ENCODE measurements around the gene TTLL5. TPM values are rescaled to one million over a fixed set of nuclear protein-coding genes. Genes with fewer than 3 reads are reported as not detected.

Gene TTLL5
- total and polyA plus RNA-seq, 10 of the 15 experiments (the other 5 are each of a cell fraction or from before 2014, with no cell fraction given) = 3.2 to 25.9 (median 13.8) TPM

- FAIRE-seq (no peak), ATAC-seq (no peak), DNase-seq (ENCODE audit: low read depth, low spot score) (no peak)
- H3K36me3 ChIP-seq (ENCODE audit: control insufficient read depth in 2 of 2, insufficient read depth in 2 of 2, low read length in 1 of 2) = no peaks in the 10 kb centered on the region; a peak in 1 of 4 replicates
- no peaks in the 10 kb centered on the region for H3K9me3 ChIP-seq (replicated peaks; ENCODE audit: control insufficient read depth, insufficient read depth, low read length)
- in situ Hi-C loops (cut with MboI) (loop anchor here (5.0 kb wide), 1 partner anchor 74 kb away; the partner anchor contains the start of gene TGFB3), intact Hi-C loops (cut with micrococcal nuclease; ENCODE audit: unreplicated experiment) (loop anchor here (10.0 kb wide), 2 partner anchors 193 to 477 kb away; no protein-coding TSS in a partner anchor)
- no peak for TF ChIP-seq SP1 (IDR thresholded peaks at IDR 0.05; ENCODE audit: low read depth, low read length)
- TF ChIP-seq MAX (IDR thresholded peaks at IDR 0.05; ENCODE audit: low read depth, low read length) = no peak
- TF ChIP-seq RELB (IDR thresholded peaks at IDR 0.05; ENCODE audit: low read depth) = no peak
- TF ChIP-seq FOXM1 (IDR thresholded peaks at IDR 0.05; ENCODE audit: low read depth, low read length) = no peak
- no peak for TF ChIP-seq NBN (IDR thresholded peaks at IDR 0.05)
- TF ChIP-seq CBX5 (IDR thresholded peaks at IDR 0.05; ENCODE audit: low read depth) = no peak
- no peak for TF ChIP-seq SRF (IDR thresholded peaks at IDR 0.05; ENCODE audit: low read depth in 2 of 2, low read length in 2 of 2)
- TF ChIP-seq BCL3 (IDR thresholded peaks at IDR 0.05; ENCODE audit: borderline replicate concordance, insufficient read depth, low read depth, low read length, poor library complexity, severe bottlenecking) = no peak
- TF ChIP-seq ZBED1 (IDR thresholded peaks at IDR 0.05; ENCODE audit: borderline replicate concordance) = no peak
- no peak for TF ChIP-seq CHD1 (IDR thresholded peaks at IDR 0.05; ENCODE audit: low read depth, low read length)
- no peak for TF ChIP-seq CBX3 (IDR thresholded peaks at IDR 0.05; ENCODE audit: borderline replicate concordance, low read depth)
- TF ChIP-seq BCLAF1 (IDR thresholded peaks at IDR 0.05) = no peak
- no peak for TF ChIP-seq MEF2B (IDR thresholded peaks at IDR 0.05; ENCODE audit: partially characterized antibody, poor library complexity, severe bottlenecking)
- no peak for TF ChIP-seq TCF3 (IDR thresholded peaks at IDR 0.05; ENCODE audit: borderline replicate concordance, insufficient read depth, low read depth, low read length)
- TF ChIP-seq NFYA (IDR thresholded peaks at IDR 0.05; ENCODE audit: borderline replicate concordance, low read depth, low read length) = no peak
- TF ChIP-seq KAT2A (conservative IDR thresholded peaks at IDR 0.05; ENCODE audit: control insufficient read depth, low read depth, low read length) = no peak
- TF ChIP-seq ESRRA (IDR thresholded peaks at IDR 0.05; ENCODE audit: low read length) = no peak
- no peaks in the 10 kb centered on the region for H3K27me3 ChIP-seq (replicated peaks in 1 of 2; ENCODE audit: control insufficient read depth in 2 of 2, insufficient read depth in 2 of 2, low read length in 1 of 2)
- RAD21 ChIA-PET (ENCODE audit: unreplicated experiment) = interaction anchor here (0.6 to 6.4 kb wide), 6 partner anchors 67 to 755 kb away, joined by 3 to 167 read pairs (median 5); partner anchors contain the start of genes IFT43 and TGFB3
- H3K9ac ChIP-seq (ENCODE audit: control insufficient read depth, insufficient read depth, low read length) = no peak overlapping the region
- POLR2A ChIA-PET = interaction anchor here (1.4 kb wide), 2 partner anchors 69 to 78 kb away, joined by 3 to 4 read pairs; partner anchors contain the start of gene IFT43
- H3K4me3 ChIP-seq = no peak overlapping the region
- no peak overlapping the region for H3K27ac ChIP-seq (ENCODE audit: control insufficient read depth, insufficient read depth)
- no peaks in the 10 kb centered on the region for H4K20me1 ChIP-seq (ENCODE audit: control insufficient read depth, insufficient read depth)
- WGBS (ENCODE audit: insufficient coverage, insufficient replicate concordance, low lambda C conversion rate, missing lambda C conversion rate) = 94% methylated on average over 4 of the region's 4 CpGs
- BruUV-seq (replicated peaks) = no TSS peak
- SMC1A ChIA-PET (ENCODE audit: uncharacterized antibody, unreplicated experiment) = interaction anchor here (0.8 to 5.8 kb wide), 13 partner anchors 10 to 202 kb away, joined by 3 to 190 read pairs (median 6); partner anchors contain the start of genes IFT43 and TGFB3
- no peaks in the 10 kb centered on the region for H3K79me2 ChIP-seq (ENCODE audit: control insufficient read depth, insufficient read depth, low read length)
- H2AFZ ChIP-seq (ENCODE audit: control insufficient read depth, low read depth, low read length) = no peak overlapping the region
- no peak overlapping the region for H3K4me2 ChIP-seq (ENCODE audit: control insufficient read depth, insufficient read depth)
- CTCF ChIA-PET = interaction anchor here (0.9 to 14.3 kb wide), 27 partner anchors 10 to 480 kb away, joined by 3 to 390 read pairs (median 7); partner anchors contain the start of genes IFT43 and TGFB3
- no peaks in the 10 kb centered on the region for H3K4me1 ChIP-seq (ENCODE audit: control insufficient read depth, insufficient read depth, low read length)
These were observed 246.8 kb downstream of the TTLL5 start for GRCh38 chr14:75907756-75908359.
